Panc1 (cell line): Measurements from ENCODE around the gene THAP8. TPM values are rescaled to one million over a fixed set of nuclear protein-coding genes. Genes with fewer than 3 reads are reported as not detected.

Experiments used
- ATAC-seq: fragments of 200-7000 bp; cut with Tn5 transposase; 2 replicates; pipeline ENCODE4 v1.9.1; 2020; ENCODE audit warnings: mild to moderate bottlenecking, moderate library complexity
- BruUV-seq: library from RNA; stranded (reverse); fragments of 400-500 nt; replicated peaks from 2 replicates; lab custom pipeline; 2021; lab: Mats Ljungman, UMichigan
- CTCF ChIA-PET: fragments of 300-600 bp; sonication (Branson Sonifier 250); formaldehyde crosslinking; loops from one replicate; lab custom pipeline; 2022; ENCODE audit warnings: antibody characterized with exemption; lab: Charles Lee
- POLR2A ChIA-PET: fragments of 300-600 bp; sonication (Branson Sonifier 250); formaldehyde crosslinking; loops from one replicate; lab custom pipeline; 2022; ENCODE audit warnings: antibody characterized with exemption; lab: Charles Lee
- DNase-seq: peaks from one replicate; pipeline ENCODE4 v3.0.0-alpha.2; 2010; ENCODE audit warnings: low read depth, low spot score
- H3K27ac ChIP-seq: 2 replicates; pipeline ENCODE4 v1.5.1; 2011; ENCODE audit warnings: mild to moderate bottlenecking, low read length, inconsistent platforms
- H3K27me3 ChIP-seq: fragments of 200-500 bp; sonication (Bioruptor generic); 2 replicates; pipeline ENCODE4 v1.6.0; 2014; ENCODE audit warnings: low read length, inconsistent platforms; ENCODE audit not compliant: control insufficient read depth, insufficient read depth
- H3K36me3 ChIP-seq: fragments of 200-500 bp; sonication (Bioruptor generic); 2 replicates; pipeline ENCODE4 v1.5.1; 2014; ENCODE audit warnings: inconsistent platforms, mild to moderate bottlenecking, low read length, moderate library complexity; ENCODE audit not compliant: control insufficient read depth, insufficient read depth
- H3K4me1 ChIP-seq: 2 replicates; pipeline ENCODE4 v1.5.1; 2011; ENCODE audit warnings: inconsistent platforms, mild to moderate bottlenecking, low read length, moderate library complexity; ENCODE audit not compliant: control insufficient read depth, insufficient read depth
- H3K4me3 ChIP-seq, 2 experiments: 2 replicates each; pipeline ENCODE4 v1.5.1; 2011 to 2012; ENCODE audit warnings: low read depth in 2 of 2, low read length in 2 of 2, mild to moderate bottlenecking in 2 of 2, inconsistent platforms in 1 of 2, moderate library complexity in 1 of 2
- H3K9me3 ChIP-seq: fragments of 200-500 bp; sonication (Bioruptor generic); 2 replicates; pipeline ENCODE4 v1.5.1; 2014; ENCODE audit warnings: low read depth, mild to moderate bottlenecking, inconsistent platforms, low read length, moderate library complexity; ENCODE audit not compliant: control insufficient read depth, insufficient read depth
- POLR2AphosphoS5 ChIP-seq: IDR thresholded peaks from 2 replicates; pipeline ENCODE4 v1.6.1; 2012; ENCODE audit warnings: mild to moderate bottlenecking, low read depth, low read length, moderate library complexity
- SIN3A ChIP-seq: IDR thresholded peaks from 2 replicates; pipeline ENCODE4 v1.6.1; 2012; ENCODE audit warnings: low read depth, mild to moderate bottlenecking, low read length, moderate library complexity, borderline replicate concordance; ENCODE audit not compliant: insufficient read depth
- TCF7L2 ChIP-seq: IDR thresholded peaks from 2 replicates; pipeline ENCODE4 v1.6.1; 2011; ENCODE audit warnings: mild to moderate bottlenecking, low read depth, low read length, inconsistent platforms
- in situ Hi-C: cut with HindIII; loops from 2 replicates; pipeline ENCODE4 v1.10.0; 2016; ENCODE audit warnings: low sequenced_read_pairs, low pct_unique_long_range_greater_than_20kb
- intact Hi-C: fragments of 100-400 bp; cut with micrococcal nuclease; formaldehyde crosslinking; loops from one replicate; pipeline ENCODE4 v1.10.0; 2022; ENCODE audit not compliant: unreplicated experiment
- total RNA-seq: library from RNA; stranded (reverse); gene quantifications from one replicate; pipeline ENCODE4 v1.2.1, GENCODE V29; 2021; ENCODE audit not compliant: unreplicated experiment
- TF ChIP-seq, protein P1 (sequence below): fragments of 450-650 bp; IDR thresholded peaks from 2 replicates; pipeline ENCODE4 v1.5.1; 2017; ENCODE audit warnings: mild to moderate bottlenecking
- TF ChIP-seq, protein P2 (sequence below), 2 experiments: IDR thresholded peaks; 2 replicates each; pipeline ENCODE4 v1.6.1; 2011 to 2012; ENCODE audit warnings: low read depth in 2 of 2, control low read depth in 1 of 2, low read length in 1 of 2, mild to moderate bottlenecking in 1 of 2, moderate library complexity in 1 of 2; ENCODE audit not compliant: insufficient read depth in 1 of 2

THAP8 gene
- total RNA-seq, 1 experiment from 2014 or later = 9.6 TPM

DNA sequence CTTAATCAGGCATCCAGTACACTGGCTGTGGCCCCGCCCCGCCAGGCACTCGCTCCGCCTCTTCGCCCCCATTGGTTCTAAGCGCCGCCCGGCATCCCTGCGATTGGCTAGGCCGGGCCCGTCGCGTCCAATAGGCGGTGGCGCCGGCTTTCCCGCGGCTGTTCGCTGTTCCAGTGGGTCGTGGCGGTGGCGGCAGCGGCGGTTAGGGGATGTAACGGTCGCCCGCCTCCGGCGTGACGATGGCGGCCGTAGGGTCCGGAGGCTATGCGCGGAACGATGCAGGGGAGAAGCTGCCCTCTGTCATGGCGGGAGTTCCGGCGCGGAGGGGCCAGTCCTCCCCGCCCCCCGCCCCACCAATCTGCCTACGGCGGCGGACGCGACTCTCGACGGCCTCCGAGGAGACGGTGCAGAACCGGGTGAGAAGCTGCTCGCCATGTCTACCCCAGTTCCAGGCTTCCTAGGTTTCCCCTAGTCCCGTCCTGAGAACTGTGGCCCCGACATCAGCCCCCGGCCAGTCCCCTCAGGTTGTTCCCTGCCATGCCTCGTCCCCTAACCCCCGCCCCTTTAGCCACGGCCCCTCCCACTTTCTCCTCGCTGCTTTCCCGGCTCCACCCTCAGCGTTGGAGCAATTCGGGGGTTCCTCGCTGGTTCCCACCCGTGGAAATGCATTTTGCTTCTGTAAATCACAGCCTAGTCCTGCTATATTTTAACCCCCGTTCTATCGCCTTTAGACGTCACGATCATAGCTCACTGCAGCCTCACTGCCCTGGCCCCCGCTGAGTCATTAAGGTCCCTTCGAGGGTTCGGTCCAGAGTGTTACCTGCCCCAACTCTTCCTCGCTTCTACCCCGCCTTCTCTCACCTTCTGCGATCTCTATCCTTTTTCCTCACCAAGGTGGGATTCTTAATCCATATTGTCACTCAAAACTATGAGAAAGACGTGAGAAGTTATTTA, 925 bp upstream of the THAP8 start, which contains the start of gene WDR62:
Gene WDR62 (plus strand): TSS at position 165 of the 954 bp plus-strand sequence. CDS start 75 bp downstream, at position 240.
- TF ChIP-seq POLR2AphosphoS5 (peak; percentile 85), SIN3A (peak; percentile 99), TCF7L2 (no peak)
- TF ChIP-seq, protein P1, sequence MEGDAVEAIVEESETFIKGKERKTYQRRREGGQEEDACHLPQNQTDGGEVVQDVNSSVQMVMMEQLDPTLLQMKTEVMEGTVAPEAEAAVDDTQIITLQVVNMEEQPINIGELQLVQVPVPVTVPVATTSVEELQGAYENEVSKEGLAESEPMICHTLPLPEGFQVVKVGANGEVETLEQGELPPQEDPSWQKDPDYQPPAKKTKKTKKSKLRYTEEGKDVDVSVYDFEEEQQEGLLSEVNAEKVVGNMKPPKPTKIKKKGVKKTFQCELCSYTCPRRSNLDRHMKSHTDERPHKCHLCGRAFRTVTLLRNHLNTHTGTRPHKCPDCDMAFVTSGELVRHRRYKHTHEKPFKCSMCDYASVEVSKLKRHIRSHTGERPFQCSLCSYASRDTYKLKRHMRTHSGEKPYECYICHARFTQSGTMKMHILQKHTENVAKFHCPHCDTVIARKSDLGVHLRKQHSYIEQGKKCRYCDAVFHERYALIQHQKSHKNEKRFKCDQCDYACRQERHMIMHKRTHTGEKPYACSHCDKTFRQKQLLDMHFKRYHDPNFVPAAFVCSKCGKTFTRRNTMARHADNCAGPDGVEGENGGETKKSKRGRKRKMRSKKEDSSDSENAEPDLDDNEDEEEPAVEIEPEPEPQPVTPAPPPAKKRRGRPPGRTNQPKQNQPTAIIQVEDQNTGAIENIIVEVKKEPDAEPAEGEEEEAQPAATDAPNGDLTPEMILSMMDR = peak; percentile 26; the same call in 1 of the 2 replicates
- TF ChIP-seq, protein P2, sequence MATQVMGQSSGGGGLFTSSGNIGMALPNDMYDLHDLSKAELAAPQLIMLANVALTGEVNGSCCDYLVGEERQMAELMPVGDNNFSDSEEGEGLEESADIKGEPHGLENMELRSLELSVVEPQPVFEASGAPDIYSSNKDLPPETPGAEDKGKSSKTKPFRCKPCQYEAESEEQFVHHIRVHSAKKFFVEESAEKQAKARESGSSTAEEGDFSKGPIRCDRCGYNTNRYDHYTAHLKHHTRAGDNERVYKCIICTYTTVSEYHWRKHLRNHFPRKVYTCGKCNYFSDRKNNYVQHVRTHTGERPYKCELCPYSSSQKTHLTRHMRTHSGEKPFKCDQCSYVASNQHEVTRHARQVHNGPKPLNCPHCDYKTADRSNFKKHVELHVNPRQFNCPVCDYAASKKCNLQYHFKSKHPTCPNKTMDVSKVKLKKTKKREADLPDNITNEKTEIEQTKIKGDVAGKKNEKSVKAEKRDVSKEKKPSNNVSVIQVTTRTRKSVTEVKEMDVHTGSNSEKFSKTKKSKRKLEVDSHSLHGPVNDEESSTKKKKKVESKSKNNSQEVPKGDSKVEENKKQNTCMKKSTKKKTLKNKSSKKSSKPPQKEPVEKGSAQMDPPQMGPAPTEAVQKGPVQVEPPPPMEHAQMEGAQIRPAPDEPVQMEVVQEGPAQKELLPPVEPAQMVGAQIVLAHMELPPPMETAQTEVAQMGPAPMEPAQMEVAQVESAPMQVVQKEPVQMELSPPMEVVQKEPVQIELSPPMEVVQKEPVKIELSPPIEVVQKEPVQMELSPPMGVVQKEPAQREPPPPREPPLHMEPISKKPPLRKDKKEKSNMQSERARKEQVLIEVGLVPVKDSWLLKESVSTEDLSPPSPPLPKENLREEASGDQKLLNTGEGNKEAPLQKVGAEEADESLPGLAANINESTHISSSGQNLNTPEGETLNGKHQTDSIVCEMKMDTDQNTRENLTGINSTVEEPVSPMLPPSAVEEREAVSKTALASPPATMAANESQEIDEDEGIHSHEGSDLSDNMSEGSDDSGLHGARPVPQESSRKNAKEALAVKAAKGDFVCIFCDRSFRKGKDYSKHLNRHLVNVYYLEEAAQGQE (IDR thresholded peaks at IDR 0.05; ENCODE audit: insufficient read depth in 1 of 2, low read depth in 2 of 2, low read length in 1 of 2) = no peak
- BruUV-seq = no TSS peak
- H3K4me3 ChIP-seq = peak within 1 kb of the TSS; percentile 79 to 99
- intact Hi-C loops (no loop called here), in situ Hi-C loops (no loop called here)
- DNase-seq (no peak), ATAC-seq (peak; percentile 90)
- POLR2A ChIA-PET = interaction anchor here (0.7 kb wide), 1 partner anchor 13 kb away, joined by 6 read pairs; no protein-coding TSS in a partner anchor
- H3K36me3 ChIP-seq = peaks cover 9% of the 10 kb centered on the region
- H3K27ac ChIP-seq = peak within 1 kb of the TSS; percentile 97
- CTCF ChIA-PET = interaction anchor here (0.6 kb wide), 2 partner anchors 14 to 15 kb away, joined by 3 to 7 read pairs; no protein-coding TSS in a partner anchor
- no peaks in the 10 kb centered on the region for H3K9me3 ChIP-seq
- H3K4me1 ChIP-seq = peaks cover 6% of the 10 kb centered on the region
- H3K27me3 ChIP-seq = no peaks in the 10 kb centered on the region

DNA sequence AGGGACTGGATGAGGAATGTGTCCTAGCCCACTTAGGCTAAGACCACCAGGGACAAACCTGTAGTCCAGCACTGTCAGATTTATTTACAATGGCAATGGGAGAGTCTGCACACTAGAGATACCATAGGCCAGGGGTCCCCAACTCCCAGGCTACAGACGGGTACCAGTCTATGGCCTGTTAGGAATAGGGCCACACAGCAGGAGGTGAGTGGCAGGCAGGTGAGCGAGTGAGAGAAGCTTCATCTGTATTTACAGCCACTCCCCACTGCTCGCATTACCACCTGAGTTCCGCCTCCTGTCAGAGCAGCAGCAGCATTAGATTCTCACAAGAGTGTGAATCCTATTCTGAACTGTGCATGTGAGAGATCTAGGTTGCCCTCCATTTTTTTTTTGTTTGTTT, 2.4 kb downstream of the THAP8 start:
- ChIA-PET POLR2A (no interaction called here), CTCF (interaction anchor here (0.7 kb wide), 1 partner anchor 108 kb away, joined by 5 read pairs; no protein-coding TSS in a partner anchor)
- ATAC-seq (no peak), DNase-seq (no peak)
- Histone ChIP-seq H3K9me3 (no peaks in the 10 kb centered on the region), H3K27me3 (no peaks in the 10 kb centered on the region), H3K4me3 (no peak overlapping the region), H3K27ac (no peak overlapping the region), H3K36me3 (no peaks in the 10 kb centered on the region), H3K4me1 (peaks cover 4% of the 10 kb centered on the region)
- no peak for TF ChIP-seq TCF7L2
- no peak for TF ChIP-seq SIN3A
- no peak for TF ChIP-seq POLR2AphosphoS5
- TF ChIP-seq, protein P2 (IDR thresholded peaks at IDR 0.05; ENCODE audit: insufficient read depth in 1 of 2, low read depth in 2 of 2, low read length in 1 of 2) = no peak
- TF ChIP-seq, protein P1 = peak; percentile 39
- intact Hi-C loops (no loop called here), in situ Hi-C loops (no loop called here)
- no TSS peak for BruUV-seq
